WTC11 (cell line): ENCODE results near the gene FAM156A. TPM values are rescaled to one million over a fixed set of nuclear protein-coding genes. Genes with fewer than 3 reads are reported as not detected.
"Not testable (repeated sequence)": the region's sequence is repeated elsewhere in the genome, so short reads cannot be mapped to it uniquely, and the experiment has no call there.

ENCODE experiments used
- ATAC-seq: fragments of 200-7000 bp; cut with Tn5 transposase; 2 replicates; pipeline ENCODE4 v1.10.0; 2021; ENCODE audit warnings: mild to moderate bottlenecking, moderate library complexity
- CTCF ChIA-PET: fragments of 300-600 bp; sonication (Branson Sonifier 250); formaldehyde crosslinking; loops from one replicate; lab custom pipeline; 2021; ENCODE audit warnings: antibody characterized with exemption; lab: Charles Lee
- POLR2A ChIA-PET: fragments of 350-600 bp; sonication (Branson Sonifier 250); formaldehyde crosslinking; loops from one replicate; lab custom pipeline; 2021; ENCODE audit warnings: antibody characterized with exemption; lab: Charles Lee
- DNase-seq: peaks from one replicate; pipeline ENCODE4 v3.0.0; 2021; ENCODE audit warnings: low spot score
- H3K27ac Mint-ChIP-seq: 2 replicates; pipeline ENCODE4 v1.8.0; 2021; ENCODE audit warnings: mixed read lengths
- H3K27me3 Mint-ChIP-seq: 2 replicates; pipeline ENCODE4 v1.8.0; 2021; ENCODE audit warnings: low read depth, mild to moderate bottlenecking, moderate library complexity, mixed read lengths
- H3K36me3 Mint-ChIP-seq: 2 replicates; pipeline ENCODE4 v1.8.0; 2021; ENCODE audit warnings: mixed read lengths
- H3K4me1 Mint-ChIP-seq: 2 replicates; pipeline ENCODE4 v1.8.0; 2022; ENCODE audit warnings: mixed read lengths
- H3K4me3 Mint-ChIP-seq: 2 replicates; pipeline ENCODE4 v1.8.0; 2021; ENCODE audit warnings: mild to moderate bottlenecking, moderate library complexity, mixed read lengths
- H3K9me3 Mint-ChIP-seq: 2 replicates; pipeline ENCODE4 v1.8.0; 2021; ENCODE audit warnings: mixed read lengths
- JAZF1 ChIP-seq: fragments of 250-450 bp; sonication (Bioruptor Pico); IDR thresholded peaks from 2 replicates; pipeline ENCODE4 v1.9.0; 2021; ENCODE audit warnings: moderate library complexity, mild to moderate bottlenecking, inconsistent platforms
- NFE2L1 ChIP-seq: sonication (generic); formaldehyde crosslinking; IDR thresholded peaks from 2 replicates; pipeline ENCODE4 v1.8.1; 2023; ENCODE audit warnings: missing genetic modification reagents
- PRDM15 ChIP-seq: sonication (generic); formaldehyde crosslinking; IDR thresholded peaks from 2 replicates; pipeline ENCODE4 v1.8.0; 2022; ENCODE audit warnings: missing genetic modification reagents
- SMAD4 ChIP-seq: sonication (generic); formaldehyde crosslinking; IDR thresholded peaks from 2 replicates; pipeline ENCODE4 v1.8.0; 2022; ENCODE audit warnings: mild to moderate bottlenecking, missing genetic modification reagents
- SOX15 ChIP-seq: fragments of 250-450 bp; sonication (Bioruptor Pico); IDR thresholded peaks from 2 replicates; pipeline ENCODE4 v1.9.0; 2021; ENCODE audit warnings: mild to moderate bottlenecking
- TEAD4 ChIP-seq: sonication (generic); formaldehyde crosslinking; IDR thresholded peaks from 2 replicates; pipeline ENCODE4 v1.8.0; 2022; ENCODE audit warnings: mild to moderate bottlenecking, missing genetic modification reagents
- ZNF138 ChIP-seq: sonication (generic); formaldehyde crosslinking; conservative IDR thresholded peaks from 2 replicates; pipeline ENCODE4 v1.8.1; 2022; ENCODE audit warnings: mild to moderate bottlenecking, moderate library complexity, missing genetic modification reagents
- ZNF396 ChIP-seq: fragments of 250-450 bp; sonication (Bioruptor Pico); IDR thresholded peaks from 2 replicates; pipeline ENCODE4 v1.8.0; 2021; ENCODE audit warnings: mild to moderate bottlenecking, moderate library complexity, borderline replicate concordance
- total RNA-seq: library from RNA; stranded (reverse); gene quantifications from 3 replicates; pipeline ENCODE4 v1.2.3, GENCODE V29; 2021
- TF ChIP-seq, protein P1 (sequence below): sonication (generic); formaldehyde crosslinking; IDR thresholded peaks from 2 replicates; pipeline ENCODE4 v1.8.0; 2022; ENCODE audit warnings: mild to moderate bottlenecking, missing genetic modification reagents
- TF ChIP-seq, protein P2 (sequence below): fragments of 250-450 bp; sonication (Bioruptor Pico); IDR thresholded peaks from 2 replicates; pipeline ENCODE4 v1.9.0; 2021; ENCODE audit warnings: moderate library complexity, mild to moderate bottlenecking, inconsistent platforms, borderline replicate concordance

FAM156A gene
- total RNA-seq, 1 experiment from 2014 or later = 15.3 TPM

DNA sequence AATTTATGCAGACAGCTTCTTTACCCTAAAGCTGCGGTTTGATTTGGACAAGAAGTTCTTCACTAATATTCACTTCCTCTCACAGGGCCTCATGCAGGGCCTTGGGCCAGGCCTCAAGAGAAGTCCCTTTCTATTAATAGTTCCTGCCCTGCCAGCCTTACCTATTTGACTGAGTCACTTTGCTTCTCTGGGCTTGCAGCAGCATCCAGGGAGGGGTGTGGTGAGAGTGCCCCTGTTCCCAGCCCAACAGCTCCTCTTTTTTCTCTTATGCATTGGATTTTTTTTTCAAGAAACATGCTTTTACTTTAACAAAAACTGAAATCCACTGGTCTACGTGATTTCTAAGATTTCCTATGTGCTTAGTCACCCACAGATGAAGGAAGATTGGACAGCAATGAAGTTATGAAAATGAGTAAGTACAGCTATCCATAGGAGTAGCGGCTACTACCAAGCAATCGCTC, 34.5 kb downstream of the FAM156A start (continued):
- no peak for TF ChIP-seq PRDM15 (CRISPR knock-in tag)
- TF ChIP-seq, protein P1, sequence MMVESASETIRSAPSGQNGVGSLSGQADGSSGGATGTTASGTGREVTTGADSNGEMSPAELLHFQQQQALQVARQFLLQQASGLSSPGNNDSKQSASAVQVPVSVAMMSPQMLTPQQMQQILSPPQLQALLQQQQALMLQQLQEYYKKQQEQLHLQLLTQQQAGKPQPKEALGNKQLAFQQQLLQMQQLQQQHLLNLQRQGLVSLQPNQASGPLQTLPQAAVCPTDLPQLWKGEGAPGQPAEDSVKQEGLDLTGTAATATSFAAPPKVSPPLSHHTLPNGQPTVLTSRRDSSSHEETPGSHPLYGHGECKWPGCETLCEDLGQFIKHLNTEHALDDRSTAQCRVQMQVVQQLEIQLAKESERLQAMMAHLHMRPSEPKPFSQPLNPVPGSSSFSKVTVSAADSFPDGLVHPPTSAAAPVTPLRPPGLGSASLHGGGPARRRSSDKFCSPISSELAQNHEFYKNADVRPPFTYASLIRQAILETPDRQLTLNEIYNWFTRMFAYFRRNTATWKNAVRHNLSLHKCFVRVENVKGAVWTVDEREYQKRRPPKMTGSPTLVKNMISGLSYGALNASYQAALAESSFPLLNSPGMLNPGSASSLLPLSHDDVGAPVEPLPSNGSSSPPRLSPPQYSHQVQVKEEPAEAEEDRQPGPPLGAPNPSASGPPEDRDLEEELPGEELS (CRISPR knock-in tag) = no peak
- no peak for TF ChIP-seq ZNF396 (CRISPR knock-in tag)
- no peak for TF ChIP-seq SMAD4 (CRISPR knock-in tag)
- TF ChIP-seq NFE2L1 = no peak
- TF ChIP-seq, protein P2, sequence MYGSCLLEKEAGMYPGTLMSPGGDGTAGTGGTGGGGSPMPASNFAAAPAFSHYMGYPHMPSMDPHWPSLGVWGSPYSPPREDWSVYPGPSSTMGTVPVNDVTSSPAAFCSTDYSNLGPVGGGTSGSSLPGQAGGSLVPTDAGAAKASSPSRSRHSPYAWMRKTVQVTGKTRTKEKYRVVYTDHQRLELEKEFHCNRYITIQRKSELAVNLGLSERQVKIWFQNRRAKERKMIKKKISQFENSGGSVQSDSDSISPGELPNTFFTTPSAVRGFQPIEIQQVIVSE (CRISPR knock-in tag) = no peak
- no peak for TF ChIP-seq ZNF138 (CRISPR knock-in tag)
- TF ChIP-seq JAZF1 (CRISPR knock-in tag) = no peak
- no peak for TF ChIP-seq SOX15 (CRISPR knock-in tag)
- TF ChIP-seq TEAD4 (CRISPR knock-in tag) = no peak
- TF ChIP-seq, all 79 proteins: peak for 0

GRCh38 chrX:52914704-52915103, 43.6 kb downstream of the FAM156A start:
- not testable (repeated sequence) for H3K36me3 Mint-ChIP-seq

DNA sequence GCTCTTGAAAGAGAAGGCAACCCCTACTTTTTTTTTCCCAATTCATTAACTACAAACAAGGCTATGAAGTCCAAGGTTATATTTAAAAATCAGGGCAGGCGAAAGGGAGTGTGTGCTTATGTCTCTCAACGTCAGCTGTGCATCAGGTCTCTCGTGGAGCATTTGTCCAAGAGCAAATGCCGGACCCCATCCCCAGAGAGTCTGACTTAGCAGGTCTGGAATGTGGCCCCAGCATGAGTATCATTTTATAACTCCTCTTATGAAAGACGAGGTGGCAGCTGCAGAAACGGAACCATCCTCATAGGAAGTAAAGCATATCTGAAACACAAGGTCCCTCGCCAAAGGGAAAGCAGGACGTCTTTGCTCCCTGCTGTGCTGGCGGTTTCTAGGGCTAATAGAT, 44.6 kb downstream of the FAM156A start:
- ATAC-seq = not testable (repeated sequence)

More at GRCh38 chrX:52914704-52915103, 43.6 kb downstream of the FAM156A start:
- H3K4me3 Mint-ChIP-seq, H3K27ac Mint-ChIP-seq, H3K27me3 Mint-ChIP-seq, ATAC-seq, H3K9me3 Mint-ChIP-seq, H3K4me1 Mint-ChIP-seq, CTCF ChIA-PET, DNase-seq, POLR2A ChIA-PET: not testable (repeated sequence)

DNA sequence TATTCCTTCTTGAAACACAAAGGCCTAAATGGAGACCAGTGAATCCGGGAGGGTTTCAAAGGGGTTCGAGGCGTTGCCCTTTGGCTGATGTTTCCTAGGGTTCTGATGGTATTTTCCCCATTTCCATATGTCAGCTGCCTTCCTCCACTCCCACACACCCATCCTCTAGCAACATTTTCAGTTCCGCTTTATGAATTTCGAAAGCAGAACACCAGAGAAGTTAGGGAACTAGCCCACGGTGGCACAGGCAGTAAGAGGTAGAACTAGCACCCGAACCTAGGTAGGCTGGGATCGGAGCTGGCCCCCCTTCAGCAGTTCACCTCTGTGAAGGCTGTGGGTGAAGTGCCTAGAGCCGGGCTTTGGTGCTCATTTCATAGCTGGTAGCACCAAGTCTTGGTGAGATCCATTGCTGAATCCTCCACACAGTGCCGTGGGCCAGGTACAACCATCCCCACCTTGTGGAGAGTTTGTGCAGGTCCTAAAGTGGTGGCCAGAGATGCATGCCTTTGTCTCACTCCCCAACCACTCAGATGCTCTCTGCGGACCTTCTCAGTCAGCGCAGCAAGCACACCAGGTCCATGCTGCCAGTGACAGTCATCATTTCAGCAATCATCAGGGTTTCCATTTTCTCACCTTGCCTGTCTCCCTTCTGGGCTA, 48.9 kb downstream of the FAM156A start:
- H3K27ac Mint-ChIP-seq, H3K27me3 Mint-ChIP-seq, H3K36me3 Mint-ChIP-seq: not testable (repeated sequence)

More for the DNA sequence above, 44.6 kb downstream of the FAM156A start:
- POLR2A ChIA-PET, H3K9me3 Mint-ChIP-seq, H3K4me1 Mint-ChIP-seq, H3K4me3 Mint-ChIP-seq, CTCF ChIA-PET, H3K27ac Mint-ChIP-seq, DNase-seq, H3K27me3 Mint-ChIP-seq, H3K36me3 Mint-ChIP-seq: not testable (repeated sequence)

GRCh38 chrX:52907900-52908299, 50.4 kb downstream of the FAM156A start:
- CTCF ChIA-PET, DNase-seq, ATAC-seq, H3K4me1 Mint-ChIP-seq, H3K9me3 Mint-ChIP-seq, POLR2A ChIA-PET, H3K4me3 Mint-ChIP-seq, H3K27me3 Mint-ChIP-seq, H3K36me3 Mint-ChIP-seq, H3K27ac Mint-ChIP-seq: not testable (repeated sequence)

More for the DNA sequence above, 48.9 kb downstream of the FAM156A start:
- DNase-seq, ATAC-seq, H3K9me3 Mint-ChIP-seq, H3K4me3 Mint-ChIP-seq, H3K4me1 Mint-ChIP-seq, POLR2A ChIA-PET, CTCF ChIA-PET: not testable (repeated sequence)

DNA sequence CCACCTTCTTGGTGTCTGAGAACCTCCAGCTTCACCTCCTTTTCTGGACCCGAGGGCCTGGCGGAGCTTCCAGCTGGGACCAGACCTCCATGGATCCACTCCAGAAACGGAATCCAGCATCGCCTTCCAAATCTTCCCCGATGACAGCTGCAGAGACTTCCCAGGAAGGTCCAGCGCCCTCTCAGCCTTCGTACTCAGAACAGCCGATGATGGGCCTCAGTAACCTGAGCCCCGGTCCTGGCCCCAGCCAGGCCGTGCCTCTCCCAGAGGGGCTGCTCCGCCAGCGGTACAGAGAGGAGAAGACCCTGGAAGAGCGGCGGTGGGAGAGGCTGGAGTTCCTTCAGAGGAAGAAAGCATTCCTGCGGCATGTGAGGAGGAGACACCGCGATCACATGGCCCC, 51.2 kb downstream of the FAM156A start:
- POLR2A ChIA-PET, DNase-seq, H3K27me3 Mint-ChIP-seq, H3K9me3 Mint-ChIP-seq, H3K4me3 Mint-ChIP-seq, ATAC-seq, CTCF ChIA-PET, H3K36me3 Mint-ChIP-seq, H3K4me1 Mint-ChIP-seq, H3K27ac Mint-ChIP-seq: not testable (repeated sequence)

GRCh38 chrX:52906072-52906471, 52.2 kb downstream of the FAM156A start:
- POLR2A ChIA-PET, H3K4me3 Mint-ChIP-seq, ATAC-seq, H3K36me3 Mint-ChIP-seq, H3K27me3 Mint-ChIP-seq, H3K4me1 Mint-ChIP-seq, H3K27ac Mint-ChIP-seq, H3K9me3 Mint-ChIP-seq, CTCF ChIA-PET, DNase-seq: not testable (repeated sequence)

- DNase-seq, CTCF ChIA-PET, H3K27ac Mint-ChIP-seq, POLR2A ChIA-PET, H3K9me3 Mint-ChIP-seq, H3K4me3 Mint-ChIP-seq, H3K36me3 Mint-ChIP-seq, H3K27me3 Mint-ChIP-seq, ATAC-seq, H3K4me1 Mint-ChIP-seq: not testable (repeated sequence)
Observed at GRCh38 chrX:52905531-52905930, 52.8 kb downstream of the FAM156A start.
